OCI-LY1 (cell line): ENCODE measurements around the gene FAM50A.

ENCODE experiments used
- H2AFZ ChIP-seq: fragments of 200-600 bp; sonication (generic), shearing (Covaris generic); 2 replicates; pipeline ENCODE4 v1.6.0; 2014; ENCODE audit warnings: antibody characterized with exemption, mild to moderate bottlenecking, low read length
- H3F3A ChIP-seq: fragments of 200-600 bp; sonication (generic), shearing (Covaris generic); 2 replicates; pipeline ENCODE4 v1.6.0; 2014; ENCODE audit warnings: mild to moderate bottlenecking, antibody characterized with exemption, low read length, moderate library complexity; ENCODE audit not compliant: insufficient read depth
- H3K27ac ChIP-seq: fragments of 200-600 bp; sonication (generic); 2 replicates; pipeline ENCODE4 v1.5.1; 2014; ENCODE audit warnings: low read length, mixed run types, mild to moderate bottlenecking, low read depth; ENCODE audit not compliant: poor library complexity, severe bottlenecking
- H3K27me3 ChIP-seq: fragments of 200-600 bp; sonication (generic); 2 replicates; pipeline ENCODE4 v1.6.0; 2014; ENCODE audit warnings: antibody characterized with exemption, mild to moderate bottlenecking, low read length, moderate library complexity; ENCODE audit not compliant: insufficient read depth
- H3K36me3 ChIP-seq: fragments of 200-600 bp; sonication (generic); 2 replicates; pipeline ENCODE4 v1.6.1; 2014; ENCODE audit warnings: mild to moderate bottlenecking, antibody characterized with exemption, low read length, moderate library complexity, mixed read lengths; ENCODE audit not compliant: insufficient read depth
- H3K4me1 ChIP-seq: fragments of 200-600 bp; sonication (generic); 2 replicates; pipeline ENCODE4 v1.5.1; 2014; ENCODE audit warnings: mild to moderate bottlenecking, low read length, moderate library complexity; ENCODE audit not compliant: insufficient read depth, severe bottlenecking
- H3K4me2 ChIP-seq: fragments of 200-600 bp; sonication (generic), shearing (Covaris generic); 2 replicates; pipeline ENCODE4 v1.6.1; 2014; ENCODE audit warnings: low read length
- H3K4me3 ChIP-seq: fragments of 200-600 bp; sonication (generic); 2 replicates; pipeline ENCODE4 v1.5.1; 2014; ENCODE audit warnings: low read length, low read depth, mild to moderate bottlenecking, mixed read lengths; ENCODE audit not compliant: poor library complexity, severe bottlenecking
- H3K79me2 ChIP-seq: fragments of 200-600 bp; shearing (Covaris generic); 2 replicates; pipeline ENCODE4 v1.6.1; 2016; ENCODE audit warnings: mixed run types, low read length, mixed read lengths; ENCODE audit not compliant: insufficient read depth
- H3K9ac ChIP-seq: fragments of 200-600 bp; sonication (generic), shearing (Covaris generic); 2 replicates; pipeline ENCODE4 v1.6.1; 2014; ENCODE audit warnings: mild to moderate bottlenecking, low read length, mixed read lengths
- H3K9me2 ChIP-seq: fragments of 200-600 bp; sonication (generic), shearing (Covaris generic); 2 replicates; pipeline ENCODE4 v1.6.1; 2014; ENCODE audit warnings: low read depth, mild to moderate bottlenecking, low read length, mixed read lengths
- H3K9me3 ChIP-seq: fragments of 200-600 bp; shearing (Covaris generic); 2 replicates; pipeline ENCODE4 v1.6.1; 2014; ENCODE audit warnings: low read length, mixed read lengths
- H4K20me1 ChIP-seq: fragments of 200-600 bp; sonication (generic), shearing (Covaris generic); 2 replicates; pipeline ENCODE4 v1.6.0; 2016; ENCODE audit warnings: mild to moderate bottlenecking, low read length; ENCODE audit not compliant: insufficient read depth
- EZH2 ChIP-seq: fragments of 200-600 bp; sonication (generic), shearing (Covaris generic); IDR thresholded peaks from 2 replicates; pipeline ENCODE4 v1.8.0; 2017; ENCODE audit warnings: borderline replicate concordance, mixed run types, mild to moderate bottlenecking, antibody characterized with exemption, low read length, moderate library complexity, mixed read lengths
- TF ChIP-seq, protein P1 (sequence below): fragments of 200-600 bp; sonication (generic), shearing (Covaris generic); IDR thresholded peaks from 2 replicates; pipeline ENCODE4 v1.5.1; 2017; ENCODE audit warnings: mild to moderate bottlenecking, antibody characterized with exemption, low read length, moderate library complexity, mixed read lengths

FAM50A gene

GRCh38 chrX:154432210-154432609 lies 11.7 kb upstream of the FAM50A start:
- H3K9me2 ChIP-seq, result no peaks in the 10 kb centered on the region
- peaks cover 24% of the 10 kb centered on the region for H3K4me1 ChIP-seq
- H4K20me1 ChIP-seq, result no peaks in the 10 kb centered on the region
- H3K27me3 ChIP-seq, result no peaks in the 10 kb centered on the region
- H3K4me3 ChIP-seq, result no peak overlapping the region
- TF ChIP-seq, protein P1, sequence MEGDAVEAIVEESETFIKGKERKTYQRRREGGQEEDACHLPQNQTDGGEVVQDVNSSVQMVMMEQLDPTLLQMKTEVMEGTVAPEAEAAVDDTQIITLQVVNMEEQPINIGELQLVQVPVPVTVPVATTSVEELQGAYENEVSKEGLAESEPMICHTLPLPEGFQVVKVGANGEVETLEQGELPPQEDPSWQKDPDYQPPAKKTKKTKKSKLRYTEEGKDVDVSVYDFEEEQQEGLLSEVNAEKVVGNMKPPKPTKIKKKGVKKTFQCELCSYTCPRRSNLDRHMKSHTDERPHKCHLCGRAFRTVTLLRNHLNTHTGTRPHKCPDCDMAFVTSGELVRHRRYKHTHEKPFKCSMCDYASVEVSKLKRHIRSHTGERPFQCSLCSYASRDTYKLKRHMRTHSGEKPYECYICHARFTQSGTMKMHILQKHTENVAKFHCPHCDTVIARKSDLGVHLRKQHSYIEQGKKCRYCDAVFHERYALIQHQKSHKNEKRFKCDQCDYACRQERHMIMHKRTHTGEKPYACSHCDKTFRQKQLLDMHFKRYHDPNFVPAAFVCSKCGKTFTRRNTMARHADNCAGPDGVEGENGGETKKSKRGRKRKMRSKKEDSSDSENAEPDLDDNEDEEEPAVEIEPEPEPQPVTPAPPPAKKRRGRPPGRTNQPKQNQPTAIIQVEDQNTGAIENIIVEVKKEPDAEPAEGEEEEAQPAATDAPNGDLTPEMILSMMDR, result no peak
- no peak for TF ChIP-seq EZH2
- no peak overlapping the region for H3K4me2 ChIP-seq
- H3K9ac ChIP-seq, result no peak overlapping the region
- H2AFZ ChIP-seq, result no peak overlapping the region
- H3K9me3 ChIP-seq, result no peaks in the 10 kb centered on the region
- peaks cover 22% of the 10 kb centered on the region; the same call in 1 of the 2 replicates for H3K36me3 ChIP-seq
- H3F3A ChIP-seq, result no peaks in the 10 kb centered on the region
- H3K79me2 ChIP-seq, result no peaks in the 10 kb centered on the region
- H3K27ac ChIP-seq, result no peak overlapping the region

DNA sequence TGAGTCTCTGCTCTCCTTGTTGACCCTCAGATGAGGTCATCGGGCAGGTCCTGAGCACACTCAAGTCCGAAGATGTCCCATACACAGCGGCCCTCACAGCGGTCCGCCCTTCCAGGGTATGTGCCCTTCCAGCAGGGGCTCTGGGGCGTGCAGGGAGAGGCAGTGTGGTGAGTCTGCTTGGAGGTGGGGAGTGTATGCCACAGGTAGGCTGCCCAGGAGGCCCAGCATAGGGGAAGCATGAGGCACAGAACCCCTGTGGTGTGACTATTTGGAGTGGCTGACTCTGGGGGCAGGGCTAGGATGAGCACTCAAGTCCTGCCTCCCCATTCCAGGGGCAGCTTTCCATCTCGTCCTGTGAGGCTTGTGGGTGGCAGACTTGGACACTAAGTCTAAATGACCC lies 10.3 kb upstream of the FAM50A start:
- Histone ChIP-seq H3K4me2 (no peak overlapping the region), H3K79me2 (peaks cover 7% of the 10 kb centered on the region; the same call in 1 of the 2 replicates), H3K36me3 (peaks cover 22% of the 10 kb centered on the region), H3K27me3 (no peaks in the 10 kb centered on the region), H3K9me3 (no peaks in the 10 kb centered on the region), H3K9me2 (no peaks in the 10 kb centered on the region), H3K9ac (no peak overlapping the region), H3F3A (no peaks in the 10 kb centered on the region), H4K20me1 (no peaks in the 10 kb centered on the region), H3K27ac (no peak overlapping the region), H2AFZ (no peak overlapping the region), H3K4me1 (peaks cover 27% of the 10 kb centered on the region), H3K4me3 (no peak overlapping the region)
- TF ChIP-seq EZH2, result no peak
- TF ChIP-seq, protein P1, result no peak

DNA sequence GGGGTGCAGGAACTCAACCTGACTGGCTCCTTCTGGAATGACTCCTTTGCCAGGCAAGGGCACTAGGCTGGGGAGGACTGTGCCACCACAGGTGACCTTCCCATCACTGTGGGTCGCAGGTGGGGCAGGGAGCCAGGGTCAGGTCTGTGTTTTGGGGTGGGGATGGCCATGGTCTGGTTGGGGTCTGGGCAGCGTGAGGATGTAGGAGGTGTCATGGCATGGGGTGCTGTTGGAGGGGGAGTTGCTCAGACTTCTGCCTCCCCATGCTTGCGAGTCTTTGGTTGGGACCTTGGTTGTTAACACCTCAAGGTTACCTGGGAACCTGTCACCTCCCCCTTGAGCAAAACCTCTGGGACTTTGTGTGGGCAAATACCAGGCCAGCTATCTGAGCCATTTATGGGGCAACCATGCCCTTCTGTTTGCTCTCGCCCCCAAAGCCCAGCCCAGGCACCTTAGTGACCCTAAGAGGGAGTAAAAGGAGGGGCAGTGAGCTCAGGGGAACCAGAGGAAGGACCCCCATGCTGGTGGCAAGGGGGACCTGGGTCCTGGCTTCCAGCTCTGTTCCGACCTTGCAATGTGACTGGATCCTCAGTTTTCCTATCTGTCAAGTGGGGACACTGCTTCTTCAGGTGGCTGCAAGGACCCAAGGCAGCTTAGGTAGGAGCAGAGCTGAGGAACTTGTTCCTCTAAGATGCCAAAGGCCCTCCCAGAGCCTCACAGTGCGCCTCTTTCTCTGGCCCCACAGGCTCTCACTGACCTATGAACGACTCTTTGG lies 9.4 kb upstream of the FAM50A start:
- H3K27ac ChIP-seq, result no peak overlapping the region
- H3K9me2 ChIP-seq, result no peaks in the 10 kb centered on the region
- no peak overlapping the region for H3K9ac ChIP-seq
- peaks cover 27% of the 10 kb centered on the region for H3K36me3 ChIP-seq
- no peak for TF ChIP-seq EZH2
- TF ChIP-seq, protein P1, result no peak
- H4K20me1 ChIP-seq, result no peaks in the 10 kb centered on the region
- H3K4me2 ChIP-seq, result no peak overlapping the region
- no peaks in the 10 kb centered on the region for H3F3A ChIP-seq
- H2AFZ ChIP-seq, result no peak overlapping the region
- no peaks in the 10 kb centered on the region for H3K9me3 ChIP-seq
- H3K79me2 ChIP-seq, result peaks cover 7% of the 10 kb centered on the region; the same call in 1 of the 2 replicates
- peaks cover 23% of the 10 kb centered on the region for H3K4me1 ChIP-seq
- H3K27me3 ChIP-seq, result no peaks in the 10 kb centered on the region
- no peak overlapping the region for H3K4me3 ChIP-seq
